PFSK-1 (cell line): Measurements from ENCODE around the gene GALNT15.

Source experiments
- POLR2AphosphoS5 ChIP-seq: IDR thresholded peaks from 2 replicates; pipeline ENCODE4 v1.6.1; 2012; ENCODE audit warnings: low read depth, mild to moderate bottlenecking, control low read depth, low read length, moderate library complexity
- REST ChIP-seq, 2 experiments: IDR thresholded peaks; 2 replicates each; pipeline versions ENCODE4 v1.6.1 to v1.8.0; 2011 to 2012; ENCODE audit warnings: low read depth in 2 of 2, low read length in 2 of 2, control low read depth in 1 of 2, inconsistent platforms in 1 of 2, mild to moderate bottlenecking in 1 of 2, moderate library complexity in 1 of 2; ENCODE audit not compliant: insufficient read depth in 1 of 2
- SIN3A ChIP-seq: IDR thresholded peaks from 2 replicates; pipeline ENCODE4 v1.6.1; 2012; ENCODE audit warnings: mild to moderate bottlenecking, low read length, moderate library complexity, borderline replicate concordance; ENCODE audit not compliant: insufficient read depth
- TAF1 ChIP-seq: IDR thresholded peaks from 2 replicates; pipeline ENCODE4 v1.6.1; 2012; ENCODE audit warnings: low read length, control low read depth, borderline replicate concordance; ENCODE audit not compliant: insufficient read depth

GRCh38 chr3:16241225-16241624 lies 66.7 kb downstream of the GALNT15 start:
- TF ChIP-seq SIN3A (no peak), REST (IDR thresholded peaks at IDR 0.05; ENCODE audit: insufficient read depth in 1 of 2, low read depth in 2 of 2, low read length in 2 of 2) (no peak), TAF1 (no peak), POLR2AphosphoS5 (no peak)
